Astrocyte (in vitro differentiated cells and primary cell): ENCODE data around the gene TRMU. TPM values are rescaled to one million over a fixed set of nuclear protein-coding genes. Genes with fewer than 3 reads are reported as not detected.
A peak's percentile ranks its signal among the peaks of the same experiment; 100 is the strongest.

Experiments used
- DNase-seq: peaks from one replicate; pipeline ENCODE4 v3.0.0-alpha.2; 2010; ENCODE audit warnings: low read depth
- FAIRE-seq: peaks from 2 replicates; lab custom pipeline; 2011; peaks lifted over from hg19 to GRCh38; lab: Jason Lieb, UNC
- H2AFZ ChIP-seq: 2 replicates; pipeline ENCODE4 v1.6.0; 2012; ENCODE audit warnings: low read depth, low read length, inconsistent platforms
- H3K27ac ChIP-seq: 2 replicates; pipeline ENCODE4 v1.5.1; 2011; ENCODE audit warnings: low read depth, low read length, inconsistent platforms
- H3K27me3 ChIP-seq: 2 replicates; pipeline ENCODE4 v1.6.0; 2011; ENCODE audit warnings: low read length, inconsistent platforms; ENCODE audit not compliant: insufficient read depth
- H3K36me3 ChIP-seq: 2 replicates; pipeline ENCODE4 v1.5.1; 2011; ENCODE audit warnings: low read length, inconsistent platforms; ENCODE audit not compliant: insufficient read depth
- H3K4me1 ChIP-seq: 2 replicates; pipeline ENCODE4 v1.5.1; 2011; ENCODE audit warnings: low read length, inconsistent platforms; ENCODE audit not compliant: insufficient read depth
- H3K4me2 ChIP-seq: 2 replicates; pipeline ENCODE4 v1.6.0; 2012; ENCODE audit warnings: low read length, inconsistent platforms
- H3K4me3 ChIP-seq: 2 replicates; pipeline ENCODE4 v1.5.1; 2011; ENCODE audit warnings: low read depth, mild to moderate bottlenecking, low read length, inconsistent platforms; ENCODE audit not compliant: insufficient read depth
- H3K79me2 ChIP-seq: 2 replicates; pipeline ENCODE4 v1.6.0; 2012; ENCODE audit warnings: mild to moderate bottlenecking, low read length, inconsistent platforms; ENCODE audit not compliant: insufficient read depth
- H3K9ac ChIP-seq: 2 replicates; pipeline ENCODE4 v1.6.0; 2012; ENCODE audit warnings: mild to moderate bottlenecking, low read length, inconsistent platforms
- H3K9me3 ChIP-seq: 2 replicates; pipeline ENCODE4 v1.5.1; 2012; ENCODE audit warnings: low read depth, mild to moderate bottlenecking, low read length, inconsistent platforms; ENCODE audit not compliant: insufficient read depth
- H4K20me1 ChIP-seq: 2 replicates; pipeline ENCODE4 v1.6.0; 2012; ENCODE audit warnings: low read length, inconsistent platforms; ENCODE audit not compliant: insufficient read depth
- H3K27ac Mint-ChIP-seq: one replicate; pipeline ENCODE4 v1.8.0; 2021; ENCODE audit warnings: mild to moderate bottlenecking, mixed read lengths; ENCODE audit not compliant: unreplicated experiment
- H3K27me3 Mint-ChIP-seq: one replicate; pipeline ENCODE4 v1.8.0; 2021; ENCODE audit warnings: low read depth, mixed read lengths; ENCODE audit not compliant: unreplicated experiment
- H3K36me3 Mint-ChIP-seq: one replicate; pipeline ENCODE4 v1.8.0; 2021; ENCODE audit warnings: low read depth, mixed read lengths; ENCODE audit not compliant: unreplicated experiment
- H3K4me1 Mint-ChIP-seq: one replicate; pipeline ENCODE4 v1.8.0; 2021; ENCODE audit warnings: low read depth, mixed read lengths; ENCODE audit not compliant: unreplicated experiment
- H3K4me3 Mint-ChIP-seq: one replicate; pipeline ENCODE4 v1.8.0; 2021; ENCODE audit warnings: mild to moderate bottlenecking, moderate library complexity, mixed read lengths; ENCODE audit not compliant: unreplicated experiment
- H3K9me3 Mint-ChIP-seq: one replicate; pipeline ENCODE4 v1.8.0; 2021; ENCODE audit warnings: mild to moderate bottlenecking, mixed read lengths; ENCODE audit not compliant: unreplicated experiment
- EZH2 ChIP-seq: IDR thresholded peaks from 2 replicates; pipeline ENCODE4 v1.6.1; 2012; ENCODE audit warnings: mild to moderate bottlenecking, low read length, inconsistent platforms; ENCODE audit not compliant: insufficient read depth
- total RNA-seq: library from RNA; stranded (reverse); gene quantifications from 2 replicates; pipeline ENCODE4 v1.2.1, GENCODE V29; 2021
- TF ChIP-seq, protein P1 (sequence below): IDR thresholded peaks from 2 replicates; pipeline ENCODE4 v1.5.1; 2011; ENCODE audit warnings: low read depth, mild to moderate bottlenecking, inconsistent platforms, low read length, moderate library complexity; ENCODE audit not compliant: insufficient read depth

TRMU gene
- total RNA-seq, 1 donor from 2014 or later = 33.4 TPM

DNA sequence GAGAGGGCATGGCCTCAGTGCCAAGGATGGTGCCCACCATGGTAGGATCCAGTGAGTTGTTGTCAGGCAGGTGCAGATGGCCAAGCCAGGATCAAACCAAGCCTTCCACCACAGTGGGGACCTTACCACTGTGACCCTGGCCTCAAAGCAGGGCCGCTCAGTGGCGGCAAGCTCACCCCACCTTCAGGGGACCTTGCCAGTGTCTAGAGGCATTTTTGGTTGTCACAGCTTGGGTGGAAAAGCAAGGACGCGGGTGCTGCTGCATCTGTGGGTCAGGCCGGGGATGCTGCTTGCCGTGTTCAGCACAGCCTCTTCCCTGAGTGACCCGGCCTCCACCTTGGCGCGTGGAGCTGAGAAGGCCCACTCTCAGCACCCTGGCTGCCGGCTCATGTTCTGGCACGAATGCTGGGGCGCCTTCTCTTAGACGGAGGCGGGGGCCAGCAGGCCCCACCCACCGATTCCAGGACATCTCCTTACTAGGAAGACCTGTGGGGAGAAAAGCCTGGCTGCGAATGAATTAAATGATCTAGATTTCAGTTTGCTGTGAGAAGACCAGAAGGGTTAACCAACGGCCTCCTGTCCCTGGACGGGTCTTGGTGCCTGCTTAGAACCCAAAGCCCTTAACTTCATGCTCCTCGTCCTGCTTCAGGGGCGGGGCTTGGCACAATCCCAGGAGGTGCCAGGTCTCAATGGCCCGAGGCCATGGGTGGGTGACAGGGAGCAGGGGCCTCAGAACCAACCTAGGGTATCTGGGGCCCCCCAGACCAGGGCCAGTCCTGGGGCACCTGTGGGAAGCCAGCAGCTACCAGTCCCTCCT is 18.9 kb downstream of the TRMU start:
- Mint-ChIP-seq H3K27me3 (no peaks in the 10 kb centered on the region), H3K27ac (no peak overlapping the region), H3K36me3 (peaks cover 33% of the 10 kb centered on the region), H3K4me3 (peak overlapping the region; percentile 54), H3K9me3 (no peaks in the 10 kb centered on the region), H3K4me1 (peaks cover 2% of the 10 kb centered on the region)
- Histone ChIP-seq H3K4me3 (no peak overlapping the region), H3K27ac (no peak overlapping the region), H3K4me1 (peaks cover 15% of the 10 kb centered on the region), H3K27me3 (no peaks in the 10 kb centered on the region), H2AFZ (no peak overlapping the region), H3K9ac (no peak overlapping the region), H3K79me2 (peaks cover 5% of the 10 kb centered on the region), H4K20me1 (peaks cover 78% of the 10 kb centered on the region), H3K9me3 (no peaks in the 10 kb centered on the region), H3K4me2 (no peak overlapping the region), H3K36me3 (peaks cover 12% of the 10 kb centered on the region)
- no peak for FAIRE-seq
- DNase-seq = no peak
- no peak for TF ChIP-seq EZH2
- TF ChIP-seq, protein P1, sequence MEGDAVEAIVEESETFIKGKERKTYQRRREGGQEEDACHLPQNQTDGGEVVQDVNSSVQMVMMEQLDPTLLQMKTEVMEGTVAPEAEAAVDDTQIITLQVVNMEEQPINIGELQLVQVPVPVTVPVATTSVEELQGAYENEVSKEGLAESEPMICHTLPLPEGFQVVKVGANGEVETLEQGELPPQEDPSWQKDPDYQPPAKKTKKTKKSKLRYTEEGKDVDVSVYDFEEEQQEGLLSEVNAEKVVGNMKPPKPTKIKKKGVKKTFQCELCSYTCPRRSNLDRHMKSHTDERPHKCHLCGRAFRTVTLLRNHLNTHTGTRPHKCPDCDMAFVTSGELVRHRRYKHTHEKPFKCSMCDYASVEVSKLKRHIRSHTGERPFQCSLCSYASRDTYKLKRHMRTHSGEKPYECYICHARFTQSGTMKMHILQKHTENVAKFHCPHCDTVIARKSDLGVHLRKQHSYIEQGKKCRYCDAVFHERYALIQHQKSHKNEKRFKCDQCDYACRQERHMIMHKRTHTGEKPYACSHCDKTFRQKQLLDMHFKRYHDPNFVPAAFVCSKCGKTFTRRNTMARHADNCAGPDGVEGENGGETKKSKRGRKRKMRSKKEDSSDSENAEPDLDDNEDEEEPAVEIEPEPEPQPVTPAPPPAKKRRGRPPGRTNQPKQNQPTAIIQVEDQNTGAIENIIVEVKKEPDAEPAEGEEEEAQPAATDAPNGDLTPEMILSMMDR = no peak

DNA sequence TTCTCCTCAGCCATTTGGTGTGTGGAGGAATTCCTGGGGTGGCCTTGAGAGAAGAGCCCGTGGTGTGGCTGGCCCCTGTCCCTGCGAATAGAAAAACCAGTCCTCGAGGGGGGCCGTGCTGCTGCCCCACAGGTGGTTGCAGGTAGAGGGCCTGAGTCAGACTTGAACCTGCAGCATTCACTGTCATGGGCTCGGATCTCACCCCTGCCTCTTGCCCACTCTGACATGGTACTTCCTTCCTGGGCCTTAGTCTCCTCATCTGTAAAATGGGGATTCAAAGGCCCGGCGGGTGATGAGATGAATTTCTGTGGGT is 19.4 kb downstream of the TRMU start:
- H3K27me3 Mint-ChIP-seq = no peaks in the 10 kb centered on the region
- no peaks in the 10 kb centered on the region for H3K9me3 Mint-ChIP-seq
- H3K4me1 Mint-ChIP-seq = peaks cover 2% of the 10 kb centered on the region
- DNase-seq (no peak), FAIRE-seq (no peak)
- Histone ChIP-seq H3K4me1 (peaks cover 9% of the 10 kb centered on the region), H2AFZ (no peak overlapping the region), H3K9me3 (no peaks in the 10 kb centered on the region), H3K27ac (no peak overlapping the region), H3K4me2 (no peak overlapping the region), H3K27me3 (no peaks in the 10 kb centered on the region), H3K79me2 (peaks cover 5% of the 10 kb centered on the region), H3K4me3 (no peak overlapping the region), H4K20me1 (peaks cover 72% of the 10 kb centered on the region), H3K36me3 (peaks cover 12% of the 10 kb centered on the region), H3K9ac (no peak overlapping the region)
- no peak overlapping the region for H3K4me3 Mint-ChIP-seq
- H3K27ac Mint-ChIP-seq = no peak overlapping the region
- peaks cover 32% of the 10 kb centered on the region for H3K36me3 Mint-ChIP-seq
- no peak for TF ChIP-seq EZH2
- TF ChIP-seq, protein P1 = no peak

DNA sequence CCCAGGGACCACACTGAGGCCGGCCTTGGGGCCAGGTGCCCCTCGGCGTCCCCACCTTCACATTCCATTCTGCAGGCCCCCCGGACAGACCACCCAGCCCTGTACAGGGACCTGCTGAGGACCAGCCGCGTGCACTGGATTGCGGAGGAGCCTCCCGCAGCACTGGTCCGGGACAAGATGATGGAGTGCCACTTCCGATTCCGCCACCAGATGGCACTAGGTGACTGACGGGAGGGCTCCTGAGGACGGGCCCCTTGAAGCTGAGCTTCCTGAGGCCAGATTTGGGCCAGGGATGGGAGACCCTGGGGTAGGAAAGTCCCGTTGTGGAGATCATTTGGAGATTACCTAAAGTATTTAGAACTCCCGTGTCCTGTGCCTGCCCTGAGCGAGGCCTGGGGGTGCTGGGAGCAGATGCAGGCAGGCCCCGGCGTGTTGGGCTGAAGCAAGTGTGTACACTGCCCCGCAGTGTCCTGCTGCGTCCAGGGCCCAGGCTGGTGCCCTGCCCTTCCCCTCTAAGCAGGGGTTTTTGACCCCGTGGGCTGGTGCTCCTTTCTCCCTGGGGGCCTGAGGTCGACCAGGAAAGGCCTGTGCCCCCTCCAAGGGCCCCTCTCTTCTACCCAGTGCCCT is 20.0 kb downstream of the TRMU start:
- Histone ChIP-seq H3K4me1 (peaks cover 6% of the 10 kb centered on the region), H3K27ac (no peak overlapping the region), H3K27me3 (no peaks in the 10 kb centered on the region), H3K79me2 (peaks cover 5% of the 10 kb centered on the region), H4K20me1 (peaks cover 67% of the 10 kb centered on the region), H3K9ac (no peak overlapping the region), H3K36me3 (peaks cover 7% of the 10 kb centered on the region), H3K9me3 (no peaks in the 10 kb centered on the region), H3K4me2 (no peak overlapping the region), H2AFZ (no peak overlapping the region), H3K4me3 (no peak overlapping the region)
- H3K4me1 Mint-ChIP-seq = peaks cover 4% of the 10 kb centered on the region
- H3K27me3 Mint-ChIP-seq = no peaks in the 10 kb centered on the region
- peaks cover 28% of the 10 kb centered on the region for H3K36me3 Mint-ChIP-seq
- TF ChIP-seq, protein P1 = peak; percentile 58
- no peak for TF ChIP-seq EZH2
- H3K4me3 Mint-ChIP-seq = no peak overlapping the region
- no peak overlapping the region for H3K27ac Mint-ChIP-seq
- FAIRE-seq (no peak), DNase-seq (peak; percentile 30)
- no peaks in the 10 kb centered on the region for H3K9me3 Mint-ChIP-seq
